ENCODE measurements around the gene TRAPPC3L.

DNA sequence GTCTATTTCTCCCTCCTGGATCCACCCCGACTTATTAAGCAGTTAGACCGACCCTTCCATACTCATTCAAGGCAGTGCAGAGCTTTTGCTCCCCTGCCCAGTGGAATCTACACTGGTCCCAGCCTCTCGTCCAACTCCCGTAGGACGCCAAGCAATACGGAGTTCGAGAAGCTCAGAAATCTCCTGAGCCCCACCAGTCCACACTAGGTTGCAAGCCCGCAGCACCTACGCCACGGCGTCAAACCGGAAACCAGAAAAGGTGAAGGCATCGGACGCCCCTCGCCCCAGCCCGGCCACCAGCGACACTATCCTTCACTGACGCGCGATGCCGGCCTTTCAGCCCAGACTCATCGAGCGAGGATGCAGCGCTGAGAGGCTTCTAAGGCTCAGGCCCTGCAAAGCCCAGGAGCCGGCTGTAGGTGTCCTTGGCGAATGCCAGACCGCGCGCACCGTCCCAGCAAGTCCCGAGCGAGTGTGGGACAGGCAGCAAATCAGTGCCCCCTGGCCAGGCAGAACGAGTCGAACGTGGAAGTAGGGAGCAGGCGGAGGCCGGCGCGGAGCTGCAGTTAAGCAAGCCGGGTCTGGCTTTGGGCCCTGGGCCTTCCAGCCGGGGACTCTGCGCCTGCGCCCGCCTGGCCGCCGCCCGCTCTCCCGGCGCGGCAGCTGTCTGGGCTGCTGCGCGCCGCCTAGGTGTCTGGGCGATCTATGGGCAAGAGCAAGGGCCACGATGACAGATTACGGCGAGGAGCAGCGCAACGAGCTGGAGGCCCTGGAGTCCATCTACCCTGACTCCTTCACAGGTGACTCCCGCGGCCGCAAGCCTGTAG lies 25.6 kb upstream of the TRAPPC3L start, which contains the start of gene RWDD1:
- no peak for TF ChIP-seq EZH2 (IDR thresholded peaks at IDR 0.05; ENCODE audit: borderline replicate concordance, low read depth, low read length, poor library complexity, severe bottlenecking)
- TF ChIP-seq, protein P1, sequence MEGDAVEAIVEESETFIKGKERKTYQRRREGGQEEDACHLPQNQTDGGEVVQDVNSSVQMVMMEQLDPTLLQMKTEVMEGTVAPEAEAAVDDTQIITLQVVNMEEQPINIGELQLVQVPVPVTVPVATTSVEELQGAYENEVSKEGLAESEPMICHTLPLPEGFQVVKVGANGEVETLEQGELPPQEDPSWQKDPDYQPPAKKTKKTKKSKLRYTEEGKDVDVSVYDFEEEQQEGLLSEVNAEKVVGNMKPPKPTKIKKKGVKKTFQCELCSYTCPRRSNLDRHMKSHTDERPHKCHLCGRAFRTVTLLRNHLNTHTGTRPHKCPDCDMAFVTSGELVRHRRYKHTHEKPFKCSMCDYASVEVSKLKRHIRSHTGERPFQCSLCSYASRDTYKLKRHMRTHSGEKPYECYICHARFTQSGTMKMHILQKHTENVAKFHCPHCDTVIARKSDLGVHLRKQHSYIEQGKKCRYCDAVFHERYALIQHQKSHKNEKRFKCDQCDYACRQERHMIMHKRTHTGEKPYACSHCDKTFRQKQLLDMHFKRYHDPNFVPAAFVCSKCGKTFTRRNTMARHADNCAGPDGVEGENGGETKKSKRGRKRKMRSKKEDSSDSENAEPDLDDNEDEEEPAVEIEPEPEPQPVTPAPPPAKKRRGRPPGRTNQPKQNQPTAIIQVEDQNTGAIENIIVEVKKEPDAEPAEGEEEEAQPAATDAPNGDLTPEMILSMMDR (conservative IDR thresholded peaks at IDR 0.05; ENCODE audit: low read depth, low read length): no peak

Data from A673 (cell line).